Hepatocyte (in vitro differentiated cells): Measurements from ENCODE around the gene SLC37A1.

Source experiments
- CTCF ChIP-seq: fragments of 200-600 bp; sonication (generic); IDR thresholded peaks from 2 replicates; pipeline ENCODE4 v1.5.1; 2016; ENCODE audit warnings: antibody characterized with exemption, mild to moderate bottlenecking; ENCODE audit not compliant: poor library complexity
- EZH2 ChIP-seq: fragments of 200-600 bp; sonication (generic); IDR thresholded peaks from 2 replicates; pipeline ENCODE4 v1.6.1; 2016; ENCODE audit warnings: antibody characterized with exemption, mild to moderate bottlenecking, borderline replicate concordance
- EZH2phosphoT487 ChIP-seq: fragments of 200-600 bp; sonication (generic); IDR thresholded peaks from one replicate; pipeline ENCODE4 v1.6.1; 2018; ENCODE audit warnings: antibody characterized with exemption, mild to moderate bottlenecking, low read depth, moderate library complexity; ENCODE audit not compliant: unreplicated experiment, severe bottlenecking

DNA sequence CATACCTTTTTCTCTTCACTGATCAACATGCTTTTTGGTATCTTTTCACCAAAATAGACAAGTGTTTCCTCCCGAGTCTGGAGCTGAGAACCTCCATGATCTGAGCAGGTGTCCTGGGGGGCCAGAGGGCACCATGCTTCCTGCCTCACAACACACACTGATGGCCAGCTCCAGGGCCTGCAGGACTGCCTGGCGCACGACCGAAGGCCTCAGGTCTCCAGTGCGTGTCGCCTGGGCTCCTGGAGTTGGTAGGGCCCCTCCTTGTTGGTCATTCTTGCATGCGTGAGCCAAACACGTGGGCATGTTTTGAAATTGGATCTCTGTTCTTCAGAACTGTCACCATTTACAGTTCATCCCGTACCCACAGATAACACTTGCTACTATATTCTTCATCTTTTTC lies 64.4 kb downstream of the SLC37A1 start:
- no peak for TF ChIP-seq CTCF
- TF ChIP-seq EZH2: no peak
- no peak for TF ChIP-seq EZH2phosphoT487
